ENCODE results near the gene FOXD1. TPM values are rescaled to one million over a fixed set of nuclear protein-coding genes. Genes with fewer than 3 reads are reported as not detected.

The FOXD1 gene
- total RNA-seq, 3 donors from 2014 or later (not counting 1 experiment from before 2014, with no cell fraction given), result 0.31 to 0.63 (median 0.41) TPM

- H3K4me1 ChIP-seq (ENCODE audit: control insufficient read depth, insufficient read depth, low read length), result peaks cover 5% of the 10 kb centered on the region
- H3K4me1 Mint-ChIP-seq, result peaks cover 0 to 5% of the 10 kb centered on the region in 2 donors
- no peak for TF ChIP-seq CTCF (IDR thresholded peaks at IDR 0.05)
- WGBS (ENCODE audit: insufficient coverage), result 15% methylated on average over 2 of the region's 4 CpGs
- H3K36me3 Mint-ChIP-seq, result peaks cover 14% of the 10 kb centered on the region
- peaks cover 60 to 75% of the 10 kb centered on the region in 2 donors for H3K27me3 Mint-ChIP-seq (ENCODE audit: low read depth in 2 of 2)
- peaks cover 83% of the 10 kb centered on the region for H3K27me3 ChIP-seq (ENCODE audit: control insufficient read depth, insufficient read depth, low read length)
- no peak overlapping the region for H3K4me3 Mint-ChIP-seq
- DNase-seq (no peak), ATAC-seq (no peak)
- H3K9me3 Mint-ChIP-seq, result peaks cover 0 to 2% of the 10 kb centered on the region in 2 donors
- intact Hi-C loops (cut with micrococcal nuclease), result loop anchor here (10.0 kb wide), 1 partner anchor 518 kb away; no protein-coding TSS in a partner anchor
- no peak overlapping the region for H3K27ac ChIP-seq (ENCODE audit: low read length)
- no peaks in the 10 kb centered on the region for H3K36me3 ChIP-seq (ENCODE audit: control insufficient read depth, insufficient read depth, low read length)
- H3K27ac Mint-ChIP-seq, result no peak overlapping the region
- peaks cover 19% of the 10 kb centered on the region for H3K9me3 ChIP-seq (ENCODE audit: control insufficient read depth, insufficient read depth, low read length)
- no peak overlapping the region for H3K4me3 ChIP-seq (ENCODE audit: low read length)
These were observed 5.5 kb downstream of the FOXD1 start for GRCh38 chr5:73442996-73443627.

- Mint-ChIP-seq H3K36me3 (peaks cover 14% of the 10 kb centered on the region), H3K27me3 (ENCODE audit: low read depth in 2 of 2) (peaks cover 64 to 75% of the 10 kb centered on the region in 2 donors), H3K27ac (no peak overlapping the region), H3K4me3 (no peak overlapping the region), H3K4me1 (peaks cover 0 to 5% of the 10 kb centered on the region in 2 donors), H3K9me3 (peaks cover 0 to 2% of the 10 kb centered on the region in 2 donors)
- Histone ChIP-seq H3K9me3 (ENCODE audit: control insufficient read depth, insufficient read depth, low read length) (peaks cover 19% of the 10 kb centered on the region), H3K27me3 (ENCODE audit: control insufficient read depth, insufficient read depth, low read length) (peaks cover 90% of the 10 kb centered on the region), H3K36me3 (ENCODE audit: control insufficient read depth, insufficient read depth, low read length) (no peaks in the 10 kb centered on the region), H3K4me1 (ENCODE audit: control insufficient read depth, insufficient read depth, low read length) (peaks cover 8% of the 10 kb centered on the region), H3K4me3 (ENCODE audit: low read length) (no peak overlapping the region), H3K27ac (ENCODE audit: low read length) (no peak overlapping the region)
- WGBS (ENCODE audit: insufficient coverage), result 11% methylated on average over 6 of the region's 7 CpGs
- no peak for TF ChIP-seq CTCF (IDR thresholded peaks at IDR 0.05)
- no peak for ATAC-seq
- no peak for DNase-seq
- intact Hi-C loops (cut with micrococcal nuclease), result loop anchor here (10.0 kb wide), 1 partner anchor 518 kb away; no protein-coding TSS in a partner anchor
These were observed 6.3 kb downstream of the FOXD1 start for GRCh38 chr5:73442231-73442811.

GRCh38 chr5:73441378-73441777 is 7.2 kb downstream of the FOXD1 start:
- peaks cover 14% of the 10 kb centered on the region for H3K36me3 Mint-ChIP-seq
- no peak overlapping the region for H3K27ac ChIP-seq (ENCODE audit: low read length)
- DNase-seq (no peak), ATAC-seq (no peak)
- H3K4me3 ChIP-seq (ENCODE audit: low read length), result no peak overlapping the region
- H3K4me1 Mint-ChIP-seq, result peaks cover 5 to 6% of the 10 kb centered on the region in 2 donors
- intact Hi-C loops (cut with micrococcal nuclease), result loop anchor here (10.0 kb wide), 1 partner anchor 517 kb away; no protein-coding TSS in a partner anchor
- H3K9me3 Mint-ChIP-seq, result peaks cover 0 to 2% of the 10 kb centered on the region in 2 donors
- H3K4me3 Mint-ChIP-seq, result no peak overlapping the region
- no peaks in the 10 kb centered on the region for H3K36me3 ChIP-seq (ENCODE audit: control insufficient read depth, insufficient read depth, low read length)
- H3K27ac Mint-ChIP-seq, result no peak overlapping the region
- no peak for TF ChIP-seq CTCF (IDR thresholded peaks at IDR 0.05)
- peaks cover 3% of the 10 kb centered on the region for H3K4me1 ChIP-seq (ENCODE audit: control insufficient read depth, insufficient read depth, low read length)
- peaks cover 66 to 75% of the 10 kb centered on the region in 2 donors for H3K27me3 Mint-ChIP-seq (ENCODE audit: low read depth in 2 of 2)
- peaks cover 90% of the 10 kb centered on the region for H3K27me3 ChIP-seq (ENCODE audit: control insufficient read depth, insufficient read depth, low read length)
- H3K9me3 ChIP-seq (ENCODE audit: control insufficient read depth, insufficient read depth, low read length), result peaks cover 15% of the 10 kb centered on the region

Data from natural killer cell (primary cell).